Measurements from ENCODE around the gene ASGR1. TPM values are rescaled to one million over a fixed set of nuclear protein-coding genes. Genes with fewer than 3 reads are reported as not detected.
"Not testable (repeated sequence)": the region's sequence is repeated elsewhere in the genome, so short reads cannot be mapped to it uniquely, and the experiment has no call there.

The ASGR1 gene
- total RNA-seq, 1 experiment from 2014 or later, result not detected

DNA sequence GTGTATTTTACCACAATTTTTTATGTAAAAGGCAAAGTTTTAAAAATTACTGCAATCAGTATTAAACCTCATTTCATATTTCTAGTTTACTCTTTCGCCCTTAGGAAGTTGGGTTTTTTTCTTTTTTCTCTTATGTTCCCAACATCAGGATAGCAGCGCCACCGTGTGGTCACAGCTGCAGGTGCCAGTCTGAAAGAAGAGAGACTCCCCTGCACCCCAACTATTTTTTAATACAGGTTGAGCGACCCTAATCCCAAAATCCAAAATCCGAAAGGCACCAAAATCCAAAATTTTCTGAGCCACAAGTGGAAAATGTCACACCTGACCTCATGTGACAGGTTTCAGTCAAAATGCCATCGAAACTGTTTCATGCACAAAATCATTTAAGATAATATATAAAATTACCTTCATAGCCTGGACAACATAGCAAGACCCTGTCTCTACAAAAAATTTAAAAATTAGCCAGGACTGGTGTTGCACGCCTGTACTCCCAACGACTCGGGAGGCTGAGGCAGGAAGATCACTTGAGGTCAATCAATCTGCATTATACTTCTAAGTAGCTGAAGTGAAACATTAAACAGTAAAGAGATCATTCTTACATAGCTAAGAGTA lies 42.8 kb downstream of the ASGR1 start:
- peak; percentile 64 for DNase-seq (ENCODE audit: low read depth)
- in situ Hi-C loops (cut with HindIII; ENCODE audit: low pct_unique_long_range_greater_than_20kb, low sequenced_read_pairs), result no loop called here

- in situ Hi-C loops (cut with HindIII; ENCODE audit: low pct_unique_long_range_greater_than_20kb, low sequenced_read_pairs), result no loop called here
- DNase-seq (ENCODE audit: low read depth), result no peak
These were observed 45.3 kb downstream of the ASGR1 start for GRCh38 chr17:7133916-7134315.

- DNase-seq (ENCODE audit: low read depth), result no peak
- in situ Hi-C loops (cut with HindIII; ENCODE audit: low pct_unique_long_range_greater_than_20kb, low sequenced_read_pairs), result no loop called here
These were observed 45.7 kb downstream of the ASGR1 start for GRCh38 chr17:7133424-7133823.

- in situ Hi-C loops (cut with HindIII; ENCODE audit: low pct_unique_long_range_greater_than_20kb, low sequenced_read_pairs), result no loop called here
- DNase-seq (ENCODE audit: low read depth), result no peak
These were observed 46.6 kb downstream of the ASGR1 start for GRCh38 chr17:7132511-7133094.

DNA sequence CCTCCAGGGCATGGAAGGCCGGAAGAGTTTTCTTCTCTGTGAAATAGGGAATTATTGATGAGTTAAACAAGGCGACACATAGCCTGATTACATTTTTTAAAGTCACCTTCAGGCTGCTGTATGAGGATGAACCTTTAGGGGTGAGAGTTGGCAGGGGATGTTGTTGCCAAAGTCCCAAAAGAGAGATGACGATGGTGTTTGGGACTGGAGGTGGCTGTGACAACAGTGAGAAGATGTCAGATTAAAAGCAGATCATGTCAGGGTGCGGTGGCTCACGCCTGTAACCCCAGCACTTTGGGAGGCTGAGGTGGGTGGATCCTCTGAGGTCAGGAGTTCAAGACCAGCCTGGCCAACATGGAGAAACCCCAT lies 47.8 kb downstream of the ASGR1 start:
- no peak for DNase-seq (ENCODE audit: low read depth)

GRCh38 chr17:7130621-7131422 lies 48.3 kb downstream of the ASGR1 start:
- no peak for DNase-seq (ENCODE audit: low read depth)
- in situ Hi-C loops (cut with HindIII; ENCODE audit: low pct_unique_long_range_greater_than_20kb, low sequenced_read_pairs), result no loop called here

More for the DNA sequence above, 47.8 kb downstream of the ASGR1 start:
- in situ Hi-C loops (cut with HindIII; ENCODE audit: low pct_unique_long_range_greater_than_20kb, low sequenced_read_pairs), result no loop called here

DNA sequence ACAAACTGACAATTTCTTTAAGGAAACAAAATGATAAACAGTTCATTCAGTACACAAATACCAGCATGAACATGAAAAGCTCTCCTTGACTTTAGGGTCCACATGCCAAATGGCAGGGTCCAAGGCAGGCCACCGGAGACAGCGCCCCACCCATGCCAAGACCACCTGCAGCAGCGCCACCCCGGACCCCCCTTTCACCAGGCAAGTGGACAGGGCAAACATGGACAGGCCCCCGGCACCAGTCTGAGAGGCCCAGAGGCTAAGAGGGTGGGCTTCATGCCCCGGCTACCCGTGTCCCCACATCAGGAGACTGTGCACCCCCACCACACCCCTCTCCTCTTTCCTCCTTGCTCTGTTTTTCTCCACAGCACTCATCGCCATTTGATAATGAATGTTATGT lies 49.9 kb downstream of the ASGR1 start:
- DNase-seq (ENCODE audit: low read depth), result no peak
- in situ Hi-C loops (cut with HindIII; ENCODE audit: low pct_unique_long_range_greater_than_20kb, low sequenced_read_pairs), result no loop called here

DNA sequence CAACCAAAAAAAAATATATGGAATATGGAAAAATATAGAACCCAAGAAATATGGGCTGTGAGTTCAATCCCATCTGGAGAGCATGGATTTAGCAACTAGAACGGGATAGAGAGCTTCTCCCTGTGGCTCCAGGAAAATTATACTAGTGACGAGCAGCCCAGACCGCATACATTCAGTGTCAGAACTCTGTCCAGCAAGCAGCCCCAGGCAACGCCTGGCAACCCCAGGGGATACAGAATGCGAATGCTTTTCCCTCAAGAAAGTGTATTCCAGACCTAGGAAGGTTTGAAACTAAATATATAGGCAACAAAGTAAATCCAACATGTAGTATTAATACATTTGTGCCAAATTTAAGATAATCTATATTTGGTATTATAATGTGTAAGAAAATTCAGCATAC lies 51.0 kb downstream of the ASGR1 start:
- DNase-seq (ENCODE audit: low read depth), result no peak
- in situ Hi-C loops (cut with HindIII; ENCODE audit: low pct_unique_long_range_greater_than_20kb, low sequenced_read_pairs), result no loop called here

- in situ Hi-C loops (cut with HindIII; ENCODE audit: low pct_unique_long_range_greater_than_20kb, low sequenced_read_pairs); DNase-seq (ENCODE audit: low read depth): not testable (repeated sequence)
These were observed 51.7 kb downstream of the ASGR1 start for GRCh38 chr17:7127501-7127900.

- DNase-seq (ENCODE audit: low read depth); in situ Hi-C loops (cut with HindIII; ENCODE audit: low pct_unique_long_range_greater_than_20kb, low sequenced_read_pairs): not testable (repeated sequence)
These were observed 52.8 kb downstream of the ASGR1 start for GRCh38 chr17:7126386-7126785.

- in situ Hi-C loops (cut with HindIII; ENCODE audit: low pct_unique_long_range_greater_than_20kb, low sequenced_read_pairs), result no loop called here
These were observed 54.2 kb downstream of the ASGR1 start for GRCh38 chr17:7124923-7125322.

GRCh38 chr17:7123844-7124243 lies 55.3 kb downstream of the ASGR1 start:
- DNase-seq (ENCODE audit: low read depth), result no peak
- in situ Hi-C loops (cut with HindIII; ENCODE audit: low pct_unique_long_range_greater_than_20kb, low sequenced_read_pairs), result no loop called here

More at GRCh38 chr17:7124923-7125322, 54.2 kb downstream of the ASGR1 start:
- DNase-seq (ENCODE audit: low read depth), result no peak

Other genes starting within 250 kb of the ASGR1 start
- gene ALOX12, start 183.3 kb downstream of the ASGR1 start, total RNA-seq (2014; rRNA removed; shearing (Covaris generic); ENCODE audit: low replicate concordance), result not detected in 2 replicates
- 128 and 131 TPM in 2 replicates for gene RNASEK, start 166.7 kb downstream of the ASGR1 start, total RNA-seq (2014; rRNA removed; shearing (Covaris generic); ENCODE audit: low replicate concordance)
- not detected in 2 replicates for gene BCL6B, start 156.3 kb downstream of the ASGR1 start, total RNA-seq (2014; rRNA removed; shearing (Covaris generic); ENCODE audit: low replicate concordance)
- gene SLC16A13, start 143.4 kb downstream of the ASGR1 start, total RNA-seq (2014; rRNA removed; shearing (Covaris generic); ENCODE audit: low replicate concordance), result 3.7 and 8.6 TPM in 2 replicates
- not detected in 2 replicates for gene SLC16A11, start 135.3 kb downstream of the ASGR1 start, total RNA-seq (2014; rRNA removed; shearing (Covaris generic); ENCODE audit: low replicate concordance)
- gene CLEC10A, start 99.1 kb downstream of the ASGR1 start, total RNA-seq (2014; rRNA removed; shearing (Covaris generic); ENCODE audit: low replicate concordance), result not detected in 2 replicates
- not detected in 2 replicates for gene ASGR2, start 64.5 kb downstream of the ASGR1 start, total RNA-seq (2014; rRNA removed; shearing (Covaris generic); ENCODE audit: low replicate concordance)
- 2.8 and 4.8 TPM in 2 replicates for gene DLG4, start 40.5 kb upstream of the ASGR1 start, total RNA-seq (2014; rRNA removed; shearing (Covaris generic); ENCODE audit: low replicate concordance)
- gene ACADVL, start 40.6 kb upstream of the ASGR1 start, total RNA-seq (2014; rRNA removed; shearing (Covaris generic); ENCODE audit: low replicate concordance), result 301 and 338 TPM in 2 replicates
- gene DVL2, start 55.1 kb upstream of the ASGR1 start, total RNA-seq (2014; rRNA removed; shearing (Covaris generic); ENCODE audit: low replicate concordance), result 33.3 and 64.4 TPM in 2 replicates
- gene PHF23, start 60.1 kb upstream of the ASGR1 start, total RNA-seq (2014; rRNA removed; shearing (Covaris generic); ENCODE audit: low replicate concordance), result 28.0 and 39.4 TPM in 2 replicates
- 211 and 296 TPM in 2 replicates for gene GABARAP, start 63.1 kb upstream of the ASGR1 start, total RNA-seq (2014; rRNA removed; shearing (Covaris generic); ENCODE audit: low replicate concordance)
- gene CTDNEP1, start 72.4 kb upstream of the ASGR1 start, total RNA-seq (2014; rRNA removed; shearing (Covaris generic); ENCODE audit: low replicate concordance), result 9.6 and 19.0 TPM in 2 replicates
- gene ELP5, start 72.8 kb upstream of the ASGR1 start, total RNA-seq (2014; rRNA removed; shearing (Covaris generic); ENCODE audit: low replicate concordance), result 25.5 and 32.4 TPM in 2 replicates
- gene CLDN7, start 83.1 kb upstream of the ASGR1 start, total RNA-seq (2014; rRNA removed; shearing (Covaris generic); ENCODE audit: low replicate concordance), result not detected in 2 replicates
- gene SLC2A4, start 102.3 kb upstream of the ASGR1 start, total RNA-seq (2014; rRNA removed; shearing (Covaris generic); ENCODE audit: low replicate concordance), result not detected in 2 replicates
- 1.8 and 8.5 TPM in 2 replicates for gene YBX2, start 115.3 kb upstream of the ASGR1 start, total RNA-seq (2014; rRNA removed; shearing (Covaris generic); ENCODE audit: low replicate concordance)
- gene EIF5A, start 128.3 kb upstream of the ASGR1 start, total RNA-seq (2014; rRNA removed; shearing (Covaris generic); ENCODE audit: low replicate concordance), result 483 and 624 TPM in 2 replicates
- 51.1 and 56.4 TPM in 2 replicates for gene GPS2, start 136.0 kb upstream of the ASGR1 start, total RNA-seq (2014; rRNA removed; shearing (Covaris generic); ENCODE audit: low replicate concordance)
- 15.0 and 17.9 TPM in 2 replicates for gene NEURL4, start 150.0 kb upstream of the ASGR1 start, total RNA-seq (2014; rRNA removed; shearing (Covaris generic); ENCODE audit: low replicate concordance)
- 2.3 and 26.4 TPM in 2 replicates for gene ACAP1, start 157.2 kb upstream of the ASGR1 start, total RNA-seq (2014; rRNA removed; shearing (Covaris generic); ENCODE audit: low replicate concordance)
- 17.2 and 23.2 TPM in 2 replicates for gene KCTD11, start 172.8 kb upstream of the ASGR1 start, total RNA-seq (2014; rRNA removed; shearing (Covaris generic); ENCODE audit: low replicate concordance)
- gene TMEM95, start 175.8 kb upstream of the ASGR1 start, total RNA-seq (2014; rRNA removed; shearing (Covaris generic); ENCODE audit: low replicate concordance), result not detected in 2 replicates
- 1.8 and 2.9 TPM in 2 replicates for gene TNK1, start 201.7 kb upstream of the ASGR1 start, total RNA-seq (2014; rRNA removed; shearing (Covaris generic); ENCODE audit: low replicate concordance)
- gene PLSCR3, start 215.2 kb upstream of the ASGR1 start, total RNA-seq (2014; rRNA removed; shearing (Covaris generic); ENCODE audit: low replicate concordance), result 5.6 and 14.4 TPM in 2 replicates
- gene TMEM256, start 224.7 kb upstream of the ASGR1 start, total RNA-seq (2014; rRNA removed; shearing (Covaris generic); ENCODE audit: low replicate concordance), result 132 and 200 TPM in 2 replicates
- gene NLGN2, start 228.5 kb upstream of the ASGR1 start, total RNA-seq (2014; rRNA removed; shearing (Covaris generic); ENCODE audit: low replicate concordance), result 1.1 TPM in 1 of 2 replicates, not detected in the other
- not detected in 2 replicates for gene SPEM1, start 241.0 kb upstream of the ASGR1 start, total RNA-seq (2014; rRNA removed; shearing (Covaris generic); ENCODE audit: low replicate concordance)
- not detected in 2 replicates for gene SPEM2, start 246.2 kb upstream of the ASGR1 start, total RNA-seq (2014; rRNA removed; shearing (Covaris generic); ENCODE audit: low replicate concordance)
- not detected in 2 replicates for gene SPEM3, start 249.5 kb upstream of the ASGR1 start, total RNA-seq (2014; rRNA removed; shearing (Covaris generic); ENCODE audit: low replicate concordance)